Measurements from ENCODE around the gene SLC22A24. TPM values are rescaled to one million over a fixed set of nuclear protein-coding genes. Genes with fewer than 3 reads are reported as not detected.
"Not testable (repeated sequence)": the region's sequence is repeated elsewhere in the genome, so short reads cannot be mapped to it uniquely, and the experiment has no call there.

The SLC22A24 gene
- not detected for total RNA-seq

GRCh38 chr11:63144121-63144520 is at the start of gene SLC22A24:
SLC22A24 (minus strand) TSS chr11:63144221; CDS start chr11:63143779, 442 bp downstream.
- H3K9me3 Mint-ChIP-seq, result no peaks in the 10 kb centered on the region
- H3K4me1 Mint-ChIP-seq (ENCODE audit: low read depth in 2 of 2), result no peaks in the 10 kb centered on the region
- H3K27me3 Mint-ChIP-seq, result peaks cover 10 to 24% of the 10 kb centered on the region in 2 donors

GRCh38 chr11:63180536-63180935 is 36.5 kb upstream of the SLC22A24 start:
- H3K4me1 Mint-ChIP-seq (ENCODE audit: low read depth in 2 of 2), result no peaks in the 10 kb centered on the region
- peaks cover 4% of the 10 kb centered on the region for H3K36me3 Mint-ChIP-seq
- no peak for ATAC-seq
- H3K27ac Mint-ChIP-seq, result no peak overlapping the region
- peaks cover 6% of the 10 kb centered on the region for H3K9me3 Mint-ChIP-seq
- peaks cover 17 to 34% of the 10 kb centered on the region in 2 donors for H3K27me3 Mint-ChIP-seq
- no peak overlapping the region for H3K4me3 Mint-ChIP-seq
- no peak for DNase-seq (ENCODE audit: low spot score)

More at GRCh38 chr11:63144121-63144520, at the start of gene SLC22A24:
- Mint-ChIP-seq H3K27ac (no peak within 1 kb of the TSS), H3K36me3 (no peaks in the 10 kb centered on the region), H3K4me3 (no peak within 1 kb of the TSS)
- DNase-seq (ENCODE audit: low spot score), result no peak
- no peak for ATAC-seq

GRCh38 chr11:63179432-63180041 is 35.5 kb upstream of the SLC22A24 start:
- H3K27me3 Mint-ChIP-seq, result peaks cover 18 to 39% of the 10 kb centered on the region in 2 donors
- DNase-seq (ENCODE audit: low spot score) (no peak), ATAC-seq (no peak)
- H3K9me3 Mint-ChIP-seq, result peaks cover 6% of the 10 kb centered on the region
- H3K4me3 Mint-ChIP-seq, result no peak overlapping the region
- peaks cover 4% of the 10 kb centered on the region for H3K36me3 Mint-ChIP-seq
- no peak overlapping the region for H3K27ac Mint-ChIP-seq
- H3K4me1 Mint-ChIP-seq (ENCODE audit: low read depth in 2 of 2), result no peaks in the 10 kb centered on the region

GRCh38 chr11:63177872-63178271 is 33.9 kb upstream of the SLC22A24 start:
- H3K27me3 Mint-ChIP-seq, result peaks cover 21 to 30% of the 10 kb centered on the region in 2 donors
- peaks cover 4% of the 10 kb centered on the region for H3K36me3 Mint-ChIP-seq
- DNase-seq (ENCODE audit: low spot score), result no peak
- no peak overlapping the region for H3K27ac Mint-ChIP-seq
- no peaks in the 10 kb centered on the region for H3K4me1 Mint-ChIP-seq (ENCODE audit: low read depth in 2 of 2)
- ATAC-seq, result no peak
- no peak overlapping the region for H3K4me3 Mint-ChIP-seq
- H3K9me3 Mint-ChIP-seq, result peaks cover 6% of the 10 kb centered on the region

GRCh38 chr11:63165706-63166310 is 21.8 kb upstream of the SLC22A24 start:
- no peak overlapping the region for H3K4me3 Mint-ChIP-seq
- DNase-seq (ENCODE audit: low spot score) (no peak), ATAC-seq (no peak)
- no peaks in the 10 kb centered on the region for H3K9me3 Mint-ChIP-seq
- no peak overlapping the region for H3K27ac Mint-ChIP-seq
- H3K4me1 Mint-ChIP-seq (ENCODE audit: low read depth in 2 of 2), result no peaks in the 10 kb centered on the region
- H3K36me3 Mint-ChIP-seq, result no peaks in the 10 kb centered on the region
- peaks cover 46 to 59% of the 10 kb centered on the region in 2 donors for H3K27me3 Mint-ChIP-seq

GRCh38 chr11:63155794-63156193 is 11.8 kb upstream of the SLC22A24 start:
- DNase-seq (ENCODE audit: low spot score), result no peak
- H3K36me3 Mint-ChIP-seq, result peaks cover 6% of the 10 kb centered on the region
- no peak overlapping the region for H3K27ac Mint-ChIP-seq
- no peaks in the 10 kb centered on the region for H3K4me1 Mint-ChIP-seq (ENCODE audit: low read depth in 2 of 2)
- ATAC-seq, result no peak
- no peak overlapping the region for H3K4me3 Mint-ChIP-seq
- H3K27me3 Mint-ChIP-seq, result peaks cover 33 to 39% of the 10 kb centered on the region in 2 donors
- H3K9me3 Mint-ChIP-seq, result peaks cover 5% of the 10 kb centered on the region

GRCh38 chr11:63146581-63146980 is 2.6 kb upstream of the SLC22A24 start:
- no peaks in the 10 kb centered on the region for H3K4me1 Mint-ChIP-seq (ENCODE audit: low read depth in 2 of 2)
- ATAC-seq, result no peak

GRCh38 chr11:63142459-63142858 is 1.6 kb downstream of the SLC22A24 start:
- Mint-ChIP-seq H3K36me3 (no peaks in the 10 kb centered on the region), H3K4me3 (no peak overlapping the region), H3K27me3 (peaks cover 16 to 33% of the 10 kb centered on the region in 2 donors), H3K4me1 (ENCODE audit: low read depth in 2 of 2) (no peaks in the 10 kb centered on the region), H3K27ac (no peak overlapping the region), H3K9me3 (no peaks in the 10 kb centered on the region)
- DNase-seq (ENCODE audit: low spot score) (no peak), ATAC-seq (no peak)

More at GRCh38 chr11:63146581-63146980, 2.6 kb upstream of the SLC22A24 start:
- H3K27me3 Mint-ChIP-seq, result peaks cover 10 to 14% of the 10 kb centered on the region in 2 donors
- H3K4me3 Mint-ChIP-seq, result no peak overlapping the region
- no peak for DNase-seq (ENCODE audit: low spot score)
- no peaks in the 10 kb centered on the region for H3K9me3 Mint-ChIP-seq
- H3K27ac Mint-ChIP-seq, result no peak overlapping the region
- no peaks in the 10 kb centered on the region for H3K36me3 Mint-ChIP-seq

- ATAC-seq, result no peak
- Mint-ChIP-seq H3K27ac (no peak overlapping the region), H3K27me3 (peaks cover 33 to 50% of the 10 kb centered on the region in 2 donors), H3K36me3 (no peaks in the 10 kb centered on the region), H3K4me3 (no peak overlapping the region), H3K9me3 (no peaks in the 10 kb centered on the region), H3K4me1 (ENCODE audit: low read depth in 2 of 2) (no peaks in the 10 kb centered on the region)
- no peak for DNase-seq (ENCODE audit: low spot score)
Observed at GRCh38 chr11:63132985-63133775, 10.8 kb downstream of the SLC22A24 start.

- peaks cover 12 to 33% of the 10 kb centered on the region in 2 donors for H3K27me3 Mint-ChIP-seq
- no peaks in the 10 kb centered on the region for H3K4me1 Mint-ChIP-seq (ENCODE audit: low read depth in 2 of 2)
- DNase-seq (ENCODE audit: low spot score), result no peak
- no peak overlapping the region for H3K4me3 Mint-ChIP-seq
- ATAC-seq, result no peak
- H3K9me3 Mint-ChIP-seq, result peaks cover 4% of the 10 kb centered on the region
- peaks cover 21% of the 10 kb centered on the region for H3K36me3 Mint-ChIP-seq
- no peak overlapping the region for H3K27ac Mint-ChIP-seq
Observed at GRCh38 chr11:63099555-63099954, 44.5 kb downstream of the SLC22A24 start.

GRCh38 chr11:63080682-63081081 is 63.3 kb downstream of the SLC22A24 start:
- no peak overlapping the region for H3K4me3 Mint-ChIP-seq
- H3K36me3 Mint-ChIP-seq, result peaks cover 5% of the 10 kb centered on the region
- peaks cover 4% of the 10 kb centered on the region for H3K9me3 Mint-ChIP-seq
- H3K27me3 Mint-ChIP-seq, result peaks cover 32 to 58% of the 10 kb centered on the region in 2 donors
- DNase-seq (ENCODE audit: low spot score) (no peak), ATAC-seq (no peak)
- H3K27ac Mint-ChIP-seq, result no peak overlapping the region
- H3K4me1 Mint-ChIP-seq (ENCODE audit: low read depth in 2 of 2), result no peaks in the 10 kb centered on the region

GRCh38 chr11:63046203-63046602 is 97.8 kb downstream of the SLC22A24 start:
- H3K27ac Mint-ChIP-seq, H3K4me3 Mint-ChIP-seq: not testable (repeated sequence)

GRCh38 chr11:63042596-63042995 is 101.4 kb downstream of the SLC22A24 start:
- H3K4me1 Mint-ChIP-seq (ENCODE audit: low read depth in 2 of 2), result no peaks in the 10 kb centered on the region
- no peak overlapping the region for H3K27ac Mint-ChIP-seq
- no peak overlapping the region for H3K4me3 Mint-ChIP-seq
- ATAC-seq (no peak), DNase-seq (ENCODE audit: low spot score) (no peak)
- H3K36me3 Mint-ChIP-seq, result no peaks in the 10 kb centered on the region
- no peaks in the 10 kb centered on the region for H3K9me3 Mint-ChIP-seq
- peaks cover 25 to 38% of the 10 kb centered on the region in 2 donors for H3K27me3 Mint-ChIP-seq

More at GRCh38 chr11:63046203-63046602, 97.8 kb downstream of the SLC22A24 start:
- peaks cover 26 to 35% of the 10 kb centered on the region in 2 donors for H3K27me3 Mint-ChIP-seq
- H3K9me3 Mint-ChIP-seq; H3K36me3 Mint-ChIP-seq; H3K4me1 Mint-ChIP-seq (ENCODE audit: low read depth in 2 of 2); ATAC-seq; DNase-seq (ENCODE audit: low spot score): not testable (repeated sequence)

- no peaks in the 10 kb centered on the region for H3K36me3 Mint-ChIP-seq
- H3K9me3 Mint-ChIP-seq, result no peaks in the 10 kb centered on the region
- peaks cover 4 to 5% of the 10 kb centered on the region in 2 donors for H3K4me1 Mint-ChIP-seq (ENCODE audit: low read depth in 2 of 2)
Observed at GRCh38 chr11:63032457-63032856, 111.6 kb downstream of the SLC22A24 start.

More at GRCh38 chr11:63032457-63032856, 111.6 kb downstream of the SLC22A24 start:
- Mint-ChIP-seq H3K27ac (no peak overlapping the region), H3K4me3 (no peak overlapping the region), H3K27me3 (peaks cover 27 to 49% of the 10 kb centered on the region in 2 donors)
- DNase-seq (ENCODE audit: low spot score) (no peak), ATAC-seq (no peak)
